GM19452 (cell line): ENCODE data around the gene IL19.

ENCODE experiments used
- ATAC-seq: cut with Tn5 transposase; IDR thresholded peaks from one replicate; pipeline ENCODE4 v1.9.1; 2021; ENCODE audit not compliant: unreplicated experiment

IL19 gene, protein sequence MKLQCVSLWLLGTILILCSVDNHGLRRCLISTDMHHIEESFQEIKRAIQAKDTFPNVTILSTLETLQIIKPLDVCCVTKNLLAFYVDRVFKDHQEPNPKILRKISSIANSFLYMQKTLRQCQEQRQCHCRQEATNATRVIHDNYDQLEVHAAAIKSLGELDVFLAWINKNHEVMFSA

DNA sequence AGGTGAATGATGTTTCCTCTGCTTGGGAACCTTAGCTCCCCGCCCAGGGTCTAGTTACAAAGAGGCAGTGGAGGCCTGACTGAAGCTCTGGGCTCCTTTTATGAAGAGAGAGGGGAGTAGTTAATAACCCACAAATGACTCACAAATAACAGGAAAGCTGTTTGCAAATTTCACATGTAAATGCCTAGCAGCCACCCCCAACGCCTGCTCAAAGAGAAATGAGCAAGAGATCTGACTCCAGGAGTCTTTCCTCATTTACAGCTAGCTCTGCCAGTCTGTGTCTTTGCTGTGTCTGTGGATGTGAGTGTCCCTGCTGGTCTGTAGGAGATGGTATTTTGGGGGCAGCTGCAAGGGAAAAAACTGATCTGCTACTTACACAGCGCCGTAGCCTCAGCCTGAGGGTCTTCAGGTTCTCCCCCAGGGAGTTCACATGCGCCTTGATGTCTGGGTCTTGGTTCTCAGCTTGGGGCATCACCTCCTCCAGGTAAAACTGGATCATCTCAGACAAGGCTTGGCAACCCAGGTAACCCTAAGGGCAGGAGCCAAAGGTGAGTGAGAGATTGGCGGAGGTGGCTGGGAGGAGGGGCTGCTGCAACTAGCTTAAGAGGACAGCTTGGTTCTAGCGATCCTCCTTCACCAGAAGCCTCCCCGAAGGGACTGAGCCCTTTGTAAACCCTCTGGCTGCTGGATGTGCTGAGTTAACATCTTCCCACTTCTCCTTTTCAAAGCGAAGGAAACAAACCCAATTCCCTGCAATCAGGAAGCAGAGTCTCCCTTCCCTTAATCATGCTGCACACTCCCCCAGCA lies at the start of gene IL19:
IL19 (plus strand) TSS at position 243 of the 807 bp plus-strand sequence. CDS start 65,890 bp downstream, outside the sequence.
- ATAC-seq = no peak

DNA sequence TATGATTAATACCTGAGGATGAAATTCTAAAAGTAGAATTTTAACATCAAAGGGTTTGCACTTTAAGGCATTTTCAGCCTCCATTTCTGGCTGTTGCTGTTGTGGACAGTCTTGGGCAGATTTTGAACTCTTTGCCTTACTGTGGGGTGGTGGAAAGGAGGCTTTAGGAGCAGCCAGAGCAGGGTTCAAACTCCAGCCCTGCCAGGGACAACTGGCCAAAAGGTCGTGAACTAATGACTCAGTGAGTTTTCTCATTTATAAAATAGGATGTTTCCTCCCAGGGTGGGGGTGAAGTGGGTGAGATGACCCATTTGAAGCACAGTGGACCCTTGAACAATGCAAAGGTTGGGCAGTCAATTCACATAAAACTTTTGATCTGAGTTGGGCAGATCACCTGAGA lies 49.1 kb upstream of the IL19 start:
- ATAC-seq = no peak

DNA sequence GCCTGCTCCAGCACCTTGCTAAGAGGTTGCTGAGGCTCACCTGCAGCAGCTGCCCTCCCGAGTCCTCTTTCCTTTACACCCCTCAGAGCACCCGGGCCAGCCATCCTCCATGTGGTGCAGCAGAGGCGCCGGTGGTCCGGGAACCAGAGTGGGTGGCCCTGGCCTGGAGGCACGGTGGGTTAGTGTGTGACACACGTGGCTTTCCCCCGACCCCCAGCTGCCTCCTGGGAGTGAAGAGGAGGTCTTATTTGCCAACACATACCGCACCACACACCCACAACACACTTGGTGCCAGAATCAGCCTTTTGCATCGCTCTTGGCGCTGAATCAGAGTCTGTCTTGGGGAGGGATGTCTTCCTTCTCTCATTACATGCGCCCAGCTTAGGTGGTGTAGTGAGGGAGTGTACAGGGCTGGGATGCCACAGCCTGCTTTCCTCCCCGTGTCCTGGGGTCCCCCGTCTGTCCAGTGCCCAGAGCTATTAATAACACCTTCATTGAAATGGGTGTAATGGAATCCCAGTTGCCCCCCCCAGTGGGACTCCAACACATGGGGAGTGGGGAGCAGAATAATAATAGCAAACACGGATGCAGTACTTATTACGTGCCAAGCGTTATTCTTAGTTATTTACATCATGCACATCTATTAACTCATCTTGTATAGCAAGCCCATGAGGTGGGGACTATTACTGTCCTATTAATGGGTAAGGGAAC lies 47.7 kb upstream of the IL19 start:
- ATAC-seq = no peak

DNA sequence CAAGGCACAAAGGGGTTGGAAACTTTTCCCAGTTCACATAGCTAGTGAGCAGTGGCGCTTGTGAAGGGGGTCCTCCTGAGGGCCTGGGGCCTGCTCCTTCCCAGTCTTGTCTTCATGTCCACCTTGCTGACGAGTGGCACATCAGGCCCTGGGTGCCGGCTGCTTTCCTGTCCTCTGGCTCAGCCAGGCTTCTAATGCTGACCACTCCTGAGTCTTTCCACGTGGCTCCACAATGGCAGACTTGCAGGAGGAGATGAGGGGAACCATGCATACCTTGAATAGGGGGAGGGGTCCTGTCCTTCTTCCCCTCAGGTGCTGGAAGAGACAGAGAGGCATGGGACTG lies 47.1 kb upstream of the IL19 start:
- no peak for ATAC-seq

DNA sequence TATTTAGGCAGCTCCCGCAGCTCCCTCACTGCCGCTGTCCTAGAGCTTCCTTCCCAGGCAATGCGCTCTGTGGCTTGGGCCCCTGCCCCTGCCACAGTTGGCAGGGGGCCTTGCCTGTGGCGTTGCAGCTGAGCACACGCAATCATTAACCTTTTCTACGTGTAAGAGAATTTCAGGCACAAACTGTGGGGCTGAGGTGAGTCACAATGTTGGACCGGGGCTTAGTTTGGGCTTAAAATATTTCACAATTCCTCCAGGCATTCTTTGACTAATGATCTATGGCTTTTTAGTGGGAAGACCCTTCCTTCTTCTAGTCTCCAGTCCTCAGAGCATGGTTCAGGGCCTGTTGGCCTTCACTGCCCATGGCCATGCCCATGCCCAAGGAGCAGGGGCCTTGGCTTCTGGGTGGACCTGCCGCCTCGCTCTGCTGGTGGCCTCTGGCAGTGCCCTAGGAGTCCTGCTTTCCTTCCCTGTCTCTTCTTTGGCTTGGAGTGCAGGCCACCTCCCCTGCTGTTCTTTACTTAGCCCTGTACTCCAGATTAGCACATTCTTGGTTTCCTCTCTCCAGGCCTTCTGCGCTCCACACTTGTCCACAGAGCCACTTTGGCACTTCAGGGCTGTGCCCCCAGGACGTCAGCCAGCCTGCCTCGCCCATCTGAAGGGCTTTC lies 46.6 kb upstream of the IL19 start:
- no peak for ATAC-seq

DNA sequence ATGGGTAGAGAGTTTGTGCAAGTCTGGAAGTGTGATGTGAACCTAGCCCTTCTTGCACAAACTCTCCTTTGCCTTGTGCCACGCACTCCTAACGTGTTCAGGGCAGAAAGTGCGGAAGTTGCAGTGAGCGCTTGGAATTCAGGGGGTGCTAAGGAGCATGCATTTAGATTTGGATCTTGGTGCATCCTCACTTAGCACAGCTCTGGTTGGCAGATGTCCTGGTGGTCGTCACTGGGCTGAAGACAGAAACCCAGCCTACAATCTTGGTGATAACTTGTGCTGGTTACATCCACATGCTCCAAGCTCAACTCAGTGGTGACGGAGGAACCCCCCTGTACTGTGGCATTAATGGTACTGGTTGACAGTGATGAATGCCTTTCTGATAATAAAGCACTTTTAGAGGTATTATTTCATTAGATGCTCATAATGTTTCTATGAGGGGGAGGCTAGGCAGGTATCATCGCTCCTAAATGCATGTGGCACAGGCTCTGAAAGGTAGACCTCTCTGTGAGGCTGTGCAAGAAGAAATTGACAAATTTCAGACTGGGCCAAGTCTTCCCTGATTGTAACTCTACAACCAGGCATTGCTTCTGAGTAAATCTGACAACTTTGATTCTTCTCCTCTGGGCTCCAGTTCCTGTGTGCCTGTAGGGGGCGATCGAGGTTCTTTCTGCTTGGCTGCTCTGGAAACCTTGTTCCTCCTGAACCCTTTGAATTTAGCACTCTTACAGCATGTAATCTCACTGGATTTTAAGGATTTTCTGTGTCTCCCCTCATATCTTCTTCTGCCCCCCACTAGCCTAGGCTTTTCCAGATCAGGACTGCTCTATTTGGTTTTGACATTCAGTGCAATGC lies 45.2 kb upstream of the IL19 start:
- ATAC-seq = no peak

DNA sequence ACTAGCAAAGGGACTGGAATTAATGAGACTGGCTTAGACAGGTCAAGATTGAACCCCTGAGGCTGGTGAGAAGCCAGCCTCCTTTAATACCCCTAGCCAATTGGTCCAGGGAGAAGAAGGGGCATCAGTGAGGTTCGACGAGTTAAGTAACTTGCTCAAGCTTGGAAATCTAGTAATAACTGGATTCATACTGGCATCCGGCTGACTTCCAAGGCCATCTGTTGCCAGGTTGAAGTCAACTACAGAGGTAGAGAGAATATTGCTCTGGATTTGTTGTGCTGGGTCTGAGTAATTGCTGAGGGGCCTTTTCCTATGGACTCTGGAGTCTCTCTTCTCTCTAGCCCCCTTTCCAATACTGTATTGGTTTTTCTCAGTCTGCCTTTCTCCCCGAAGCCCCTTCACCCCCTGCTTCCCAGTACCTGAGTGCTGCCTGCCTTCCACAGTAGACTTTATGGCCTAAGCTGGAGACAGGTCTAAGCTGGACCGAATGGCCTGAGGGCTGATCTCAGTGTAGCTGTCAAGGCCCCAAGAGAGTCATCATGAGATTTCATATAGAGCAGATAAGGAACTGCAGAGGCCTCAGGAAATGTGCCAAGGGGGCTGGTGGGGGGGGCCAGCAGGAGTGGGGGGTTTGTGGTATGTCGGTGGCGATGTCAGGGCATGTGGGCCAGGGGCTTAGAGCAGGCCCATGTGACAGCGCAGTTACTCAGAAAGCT lies 42.4 kb upstream of the IL19 start:
- no peak for ATAC-seq

DNA sequence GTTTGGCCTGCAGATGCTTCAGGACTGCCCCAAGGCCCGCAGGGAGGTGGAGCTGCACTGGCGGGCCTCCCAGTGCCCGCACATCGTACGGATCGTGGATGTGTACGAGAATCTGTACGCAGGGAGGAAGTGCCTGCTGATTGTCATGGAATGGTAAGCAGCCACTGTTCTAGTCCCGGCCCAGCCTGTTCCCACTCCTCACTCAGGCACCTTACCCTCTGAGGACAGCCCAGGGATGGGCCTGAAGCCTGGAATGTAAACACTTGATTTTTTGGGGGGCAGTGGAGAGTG lies 41.9 kb upstream of the IL19 start:
- no peak for ATAC-seq

DNA sequence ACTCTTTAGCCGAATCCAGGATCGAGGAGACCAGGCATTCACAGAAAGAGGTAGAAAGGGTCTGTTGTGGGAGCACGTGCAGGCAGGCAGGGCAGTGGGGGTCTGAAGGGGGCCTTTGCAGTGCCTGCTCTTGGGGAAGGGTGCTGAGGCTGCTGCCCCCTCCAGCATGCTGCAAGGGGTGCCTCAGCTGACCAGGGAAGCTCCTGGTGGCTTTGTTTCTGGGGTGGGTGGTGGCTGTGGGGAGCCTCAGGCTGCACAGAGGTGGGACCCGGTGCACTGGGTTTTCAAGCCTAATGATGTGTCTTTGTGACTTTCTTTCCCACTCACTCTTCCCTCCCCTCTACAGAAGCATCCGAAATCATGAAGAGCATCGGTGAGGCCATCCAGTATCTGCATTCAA lies 41.5 kb upstream of the IL19 start:
- no peak for ATAC-seq

DNA sequence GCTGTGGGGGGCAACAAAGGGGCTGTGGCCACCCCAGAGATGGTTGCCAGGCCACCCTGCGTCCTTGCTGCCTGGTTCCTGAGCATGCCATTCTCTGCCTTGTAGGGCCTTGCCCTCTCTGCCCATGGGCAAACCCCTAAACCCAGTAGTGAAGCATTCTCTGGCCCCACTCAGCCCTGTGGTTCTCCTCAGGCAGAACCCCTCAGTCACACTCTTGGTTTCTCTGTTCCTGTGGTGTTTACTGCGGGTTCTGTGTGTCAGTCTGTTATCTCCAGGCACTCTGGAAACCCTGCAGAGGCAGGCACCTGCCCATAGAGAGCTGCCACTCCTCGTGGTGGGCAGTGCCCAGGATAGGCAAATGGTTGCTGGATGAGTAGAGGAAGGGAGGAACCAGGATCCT lies 41.1 kb upstream of the IL19 start:
- no peak for ATAC-seq

DNA sequence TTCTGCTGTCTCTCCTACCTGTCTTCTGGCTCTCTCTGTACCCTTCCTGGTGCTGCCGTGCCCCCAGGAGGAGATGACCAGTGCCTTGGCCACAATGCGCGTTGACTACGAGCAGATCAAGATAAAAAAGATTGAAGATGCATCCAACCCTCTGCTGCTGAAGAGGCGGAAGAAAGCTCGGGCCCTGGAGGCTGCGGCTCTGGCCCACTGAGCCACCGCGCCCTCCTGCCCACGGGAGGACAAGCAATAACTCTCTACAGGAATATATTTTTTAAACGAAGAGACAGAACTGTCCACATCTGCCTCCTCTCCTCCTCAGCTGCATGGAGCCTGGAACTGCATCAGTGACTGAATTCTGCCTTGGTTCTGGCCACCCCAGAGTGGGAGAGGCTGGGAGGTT lies 38.1 kb upstream of the IL19 start:
- no peak for ATAC-seq

DNA sequence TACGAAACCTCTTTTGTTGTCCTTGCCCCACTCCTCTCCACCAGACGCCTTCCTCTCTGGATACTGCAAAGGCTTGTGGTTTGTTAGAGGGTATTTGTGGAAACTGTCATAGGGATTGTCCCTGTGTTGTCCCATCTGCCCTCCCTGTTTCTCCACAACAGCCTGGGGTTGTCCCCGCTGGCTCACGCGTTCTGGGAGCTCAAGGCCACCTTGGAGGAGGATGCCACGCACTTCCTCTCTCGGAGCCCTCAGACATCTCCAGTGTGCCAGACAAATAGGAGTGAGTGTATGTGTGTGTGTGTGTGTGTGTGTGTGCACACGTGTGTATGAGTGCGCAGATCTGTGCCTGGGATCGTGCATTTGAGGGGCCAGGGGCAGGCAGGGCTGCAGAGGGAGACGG lies 37.6 kb upstream of the IL19 start:
- no peak for ATAC-seq

DNA sequence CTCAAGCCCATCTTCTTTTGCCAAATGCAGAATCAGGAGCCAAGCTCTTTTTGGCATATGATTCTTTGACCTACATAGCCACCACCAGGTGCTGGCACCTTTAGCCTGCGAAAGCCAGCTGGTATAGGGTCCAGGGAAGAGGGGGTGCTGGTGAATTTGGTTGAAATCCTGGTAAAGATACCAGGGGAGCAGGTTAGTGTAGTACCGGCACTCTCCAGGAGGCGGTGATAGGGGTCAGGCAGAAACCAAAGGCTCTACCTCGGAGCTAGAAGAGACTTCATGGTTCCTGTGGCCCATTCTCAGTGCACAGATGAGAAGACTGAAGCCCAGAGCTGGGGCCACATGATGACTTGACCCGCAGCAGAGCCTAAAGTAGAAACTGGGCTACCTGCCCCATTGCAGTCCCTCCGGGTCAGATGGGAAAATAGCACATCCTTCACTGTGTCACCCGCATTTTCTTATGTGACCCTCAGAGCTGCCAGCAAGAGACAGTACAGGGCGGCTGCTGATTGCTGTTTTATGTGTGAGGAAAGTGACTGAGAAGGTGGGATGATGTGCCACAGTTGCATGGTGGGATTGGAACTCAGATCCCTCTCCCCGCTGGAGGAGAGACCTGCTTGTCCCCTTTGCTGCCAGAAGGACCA lies 36.0 kb upstream of the IL19 start:
- ATAC-seq = no peak

DNA sequence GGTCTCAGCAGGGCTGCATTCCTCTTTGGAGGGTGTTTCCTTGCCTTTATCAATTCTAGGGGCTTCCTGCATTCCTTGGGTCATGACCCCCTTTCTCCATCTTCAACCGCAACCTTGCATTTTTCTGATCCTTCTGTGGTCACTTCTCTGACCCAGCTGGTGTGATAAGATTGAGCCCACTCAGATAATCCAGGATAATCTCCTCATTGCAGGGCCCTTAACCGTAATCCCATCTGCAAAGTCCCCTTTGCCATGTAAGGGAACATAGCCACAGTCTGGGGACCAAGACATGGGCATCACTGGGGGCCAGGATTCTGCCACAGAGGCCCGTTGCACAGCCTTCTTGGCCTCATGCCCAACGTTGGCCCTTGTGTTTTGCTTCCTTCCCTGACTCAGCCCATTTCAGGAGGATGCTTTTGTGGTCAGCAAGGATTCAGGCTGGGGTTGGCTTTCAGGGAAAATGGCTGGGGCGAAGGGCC lies 35.0 kb upstream of the IL19 start:
- ATAC-seq = no peak

DNA sequence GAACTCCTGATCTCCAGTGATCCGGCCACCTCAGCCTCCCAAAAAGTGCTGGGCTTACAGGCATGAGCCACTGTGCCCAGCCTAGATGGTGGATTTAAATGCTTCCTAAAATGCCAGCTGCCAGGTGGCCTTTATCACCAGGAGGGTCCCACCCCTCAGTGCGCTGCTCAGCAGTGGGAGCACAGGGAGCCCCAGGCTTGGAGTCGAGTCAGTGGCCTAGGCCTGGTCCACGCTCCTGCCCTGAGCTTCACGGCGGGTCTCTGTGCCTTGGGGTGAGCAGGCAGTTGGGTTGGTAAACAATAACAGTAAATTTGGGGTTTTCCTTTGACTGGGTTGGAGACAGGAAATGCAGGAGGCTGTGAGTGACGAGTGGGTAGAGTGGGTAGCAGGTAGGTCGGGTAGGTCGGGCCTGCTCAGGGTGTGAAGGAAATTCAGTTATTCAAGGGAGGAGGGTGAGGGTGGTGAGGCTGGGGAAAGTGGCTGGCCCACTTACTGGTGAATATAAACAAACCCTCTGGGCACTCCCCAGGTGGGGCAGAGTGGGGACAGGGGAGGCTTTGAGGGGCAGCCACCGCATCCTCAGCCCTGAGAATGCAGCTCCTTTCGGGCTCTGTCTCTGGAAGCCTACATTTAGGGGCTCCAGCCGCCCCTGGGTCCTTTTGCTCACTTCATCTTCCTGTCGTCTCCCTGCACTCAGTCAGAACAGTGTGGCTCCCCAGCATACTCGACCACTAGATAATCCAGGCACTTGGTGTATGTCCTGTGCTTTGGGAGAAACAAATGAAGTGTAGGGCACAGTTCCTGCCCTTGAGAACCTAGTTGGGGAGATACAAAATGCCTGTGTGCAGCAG lies 33.5 kb upstream of the IL19 start:
- ATAC-seq = no peak

DNA sequence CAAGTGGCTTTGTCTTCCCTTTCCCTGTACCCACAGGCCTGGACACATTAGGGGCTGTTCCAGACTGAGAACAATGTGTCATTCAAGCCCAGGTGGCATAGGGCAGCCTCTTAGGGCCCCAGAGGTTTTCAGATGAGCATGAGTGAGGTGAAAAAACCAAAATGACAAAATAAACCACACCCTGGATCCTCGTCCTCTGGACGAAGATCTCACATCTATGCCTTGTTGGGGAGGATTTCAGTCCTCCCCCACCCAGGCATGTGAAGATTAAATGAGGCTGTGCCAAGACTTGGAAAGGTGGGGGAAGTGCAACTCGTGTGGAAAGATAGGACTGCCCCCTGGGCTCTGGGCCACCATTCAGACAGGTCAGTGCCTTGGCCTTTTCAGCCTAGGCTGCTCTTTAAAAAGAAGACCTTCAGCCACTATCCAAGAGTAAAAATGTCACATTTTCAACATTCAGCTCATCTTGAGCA lies 32.8 kb upstream of the IL19 start:
- no peak for ATAC-seq

DNA sequence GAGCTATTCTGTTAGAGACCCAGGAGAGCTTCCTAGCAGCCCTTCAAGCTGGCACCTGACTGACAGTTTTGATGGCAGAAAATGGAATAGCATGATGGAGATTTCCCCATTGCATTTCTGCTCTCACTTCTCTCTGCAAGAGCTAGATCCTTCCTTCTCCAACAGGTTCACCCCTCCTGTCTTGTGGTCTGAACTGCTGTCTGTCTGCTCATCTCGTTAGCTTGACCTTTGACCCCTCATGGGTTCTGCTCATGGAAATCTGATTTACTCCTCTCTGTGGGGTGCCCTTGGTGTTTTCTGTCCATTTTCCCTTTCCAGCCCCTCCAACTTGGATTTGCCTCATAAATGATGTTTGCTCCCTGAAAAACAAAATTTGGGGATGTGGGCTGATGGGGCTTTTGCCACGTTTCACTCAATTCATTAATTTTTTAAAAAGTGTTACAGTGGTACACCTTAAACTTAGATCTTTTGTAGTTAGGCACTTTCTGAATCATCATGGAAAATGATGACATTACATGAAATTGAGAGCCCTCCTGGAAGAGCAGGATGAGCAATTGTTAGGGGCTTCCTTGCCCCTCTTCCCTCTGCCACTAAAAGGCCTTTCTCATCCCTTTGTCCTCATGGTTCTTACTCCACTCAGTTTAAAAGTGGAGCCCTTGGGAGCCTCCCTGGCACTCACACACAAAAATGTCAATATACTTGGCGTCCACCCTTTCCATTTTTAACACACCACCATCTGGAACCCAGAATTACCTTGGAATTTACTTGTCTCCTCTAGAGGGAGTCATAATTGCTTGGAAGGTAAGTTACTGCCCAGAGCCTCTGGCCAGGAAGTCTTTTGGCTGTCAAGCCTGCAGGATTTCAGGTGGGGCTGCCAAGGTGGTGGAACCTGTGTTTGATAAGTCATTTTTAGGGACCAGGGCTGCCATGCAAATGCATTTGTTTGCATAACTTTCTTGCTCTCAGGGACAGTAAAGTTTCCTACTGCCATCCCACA lies 31.9 kb upstream of the IL19 start:
- no peak for ATAC-seq
